ENCODE data around the gene CRADD.
"Not testable (repeated sequence)": the region's sequence is repeated elsewhere in the genome, so short reads cannot be mapped to it uniquely, and the experiment has no call there.

CRADD gene

GRCh38 chr12:93706824-93707223, 29.6 kb downstream of the CRADD start:
- DNase-seq (ENCODE audit: low read depth), result peak; percentile 16
- no peak overlapping the region for H3K4me3 ChIP-seq (ENCODE audit: low read depth, low read length)
- in situ Hi-C loops (cut with HindIII; ENCODE audit: low sequenced_read_pairs), result no loop called here
- no peak for TF ChIP-seq CTCF (IDR thresholded peaks at IDR 0.05; ENCODE audit: low read depth, low read length, missing control alignments)

- no peak for TF ChIP-seq CTCF (IDR thresholded peaks at IDR 0.05; ENCODE audit: low read depth, low read length, missing control alignments)
- H3K4me3 ChIP-seq (ENCODE audit: low read depth, low read length), result no peak overlapping the region
- DNase-seq (ENCODE audit: low read depth), result no peak
- in situ Hi-C loops (cut with HindIII; ENCODE audit: low sequenced_read_pairs), result no loop called here
These were observed 30.7 kb downstream of the CRADD start for GRCh38 chr12:93707836-93708235.

GRCh38 chr12:93708952-93709351, 31.8 kb downstream of the CRADD start:
- TF ChIP-seq CTCF (IDR thresholded peaks at IDR 0.05; ENCODE audit: low read depth, low read length, missing control alignments), result no peak
- DNase-seq (ENCODE audit: low read depth), result no peak

GRCh38 chr12:93709386-93709785, 32.2 kb downstream of the CRADD start:
- in situ Hi-C loops (cut with HindIII; ENCODE audit: low sequenced_read_pairs), result no loop called here
- no peak for TF ChIP-seq CTCF (IDR thresholded peaks at IDR 0.05; ENCODE audit: low read depth, low read length, missing control alignments)
- DNase-seq (ENCODE audit: low read depth), result no peak
- no peak overlapping the region for H3K4me3 ChIP-seq (ENCODE audit: low read depth, low read length)

More at GRCh38 chr12:93708952-93709351, 31.8 kb downstream of the CRADD start:
- in situ Hi-C loops (cut with HindIII; ENCODE audit: low sequenced_read_pairs), result no loop called here
- H3K4me3 ChIP-seq (ENCODE audit: low read depth, low read length), result no peak overlapping the region

GRCh38 chr12:93710574-93710926, 33.4 kb downstream of the CRADD start:
- no peak overlapping the region for H3K4me3 ChIP-seq (ENCODE audit: low read depth, low read length)
- TF ChIP-seq CTCF (IDR thresholded peaks at IDR 0.05; ENCODE audit: low read depth, low read length, missing control alignments), result no peak
- DNase-seq (ENCODE audit: low read depth), result no peak
- in situ Hi-C loops (cut with HindIII; ENCODE audit: low sequenced_read_pairs), result loop anchor here (5.0 kb wide), 1 partner anchor 48 kb away; no protein-coding TSS in a partner anchor

GRCh38 chr12:93711502-93711901, 34.3 kb downstream of the CRADD start:
- DNase-seq (ENCODE audit: low read depth), result not testable (repeated sequence)
- in situ Hi-C loops (cut with HindIII; ENCODE audit: low sequenced_read_pairs), result loop anchor here (5.0 kb wide), 1 partner anchor 49 kb away; no protein-coding TSS in a partner anchor

GRCh38 chr12:93712200-93712599, 35.0 kb downstream of the CRADD start:
- DNase-seq (ENCODE audit: low read depth), result no peak
- no peak overlapping the region for H3K4me3 ChIP-seq (ENCODE audit: low read depth, low read length)
- in situ Hi-C loops (cut with HindIII; ENCODE audit: low sequenced_read_pairs), result loop anchor here (5.0 kb wide), 1 partner anchor 50 kb away; no protein-coding TSS in a partner anchor
- TF ChIP-seq CTCF (IDR thresholded peaks at IDR 0.05; ENCODE audit: low read depth, low read length, missing control alignments), result no peak

More at GRCh38 chr12:93711502-93711901, 34.3 kb downstream of the CRADD start:
- H3K4me3 ChIP-seq (ENCODE audit: low read depth, low read length), result not testable (repeated sequence)

Data from astrocyte of the cerebellum (primary cell).